GM06990 (cell line): ENCODE data around the gene ATRIP.
A peak's percentile ranks its signal among the peaks of the same experiment; 100 is the strongest.

Experiments
- DNase-seq: peaks from one replicate; pipeline ENCODE4 v3.0.0-alpha.2; 2011; ENCODE audit not compliant: insufficient read length; ENCODE audit errors: extremely low read depth
- H3K27me3 ChIP-seq: replicated peaks from 2 replicates; pipeline ENCODE4 v1.6.0; 2011; ENCODE audit warnings: low read length; ENCODE audit not compliant: control insufficient read depth, insufficient read depth
- H3K36me3 ChIP-seq: 2 replicates; pipeline ENCODE4 v1.5.1; 2011; ENCODE audit warnings: low read length; ENCODE audit not compliant: control insufficient read depth, insufficient read depth
- H3K4me3 ChIP-seq: replicated peaks from 2 replicates; pipeline ENCODE4 v1.5.1; 2011; ENCODE audit warnings: low read depth, mild to moderate bottlenecking, control low read depth, low read length
- TF ChIP-seq, protein P1 (sequence below): IDR thresholded peaks from 2 replicates; pipeline ENCODE4 v1.5.1; 2011; ENCODE audit warnings: low read length, control low read depth, mild to moderate bottlenecking, inconsistent platforms; ENCODE audit not compliant: insufficient read depth, poor library complexity, severe bottlenecking

ATRIP gene

GRCh38 chr3:48433472-48434118 is 12.9 kb upstream of the ATRIP start:
- no peak for DNase-seq
- H3K4me3 ChIP-seq: no peak overlapping the region
- TF ChIP-seq, protein P1, sequence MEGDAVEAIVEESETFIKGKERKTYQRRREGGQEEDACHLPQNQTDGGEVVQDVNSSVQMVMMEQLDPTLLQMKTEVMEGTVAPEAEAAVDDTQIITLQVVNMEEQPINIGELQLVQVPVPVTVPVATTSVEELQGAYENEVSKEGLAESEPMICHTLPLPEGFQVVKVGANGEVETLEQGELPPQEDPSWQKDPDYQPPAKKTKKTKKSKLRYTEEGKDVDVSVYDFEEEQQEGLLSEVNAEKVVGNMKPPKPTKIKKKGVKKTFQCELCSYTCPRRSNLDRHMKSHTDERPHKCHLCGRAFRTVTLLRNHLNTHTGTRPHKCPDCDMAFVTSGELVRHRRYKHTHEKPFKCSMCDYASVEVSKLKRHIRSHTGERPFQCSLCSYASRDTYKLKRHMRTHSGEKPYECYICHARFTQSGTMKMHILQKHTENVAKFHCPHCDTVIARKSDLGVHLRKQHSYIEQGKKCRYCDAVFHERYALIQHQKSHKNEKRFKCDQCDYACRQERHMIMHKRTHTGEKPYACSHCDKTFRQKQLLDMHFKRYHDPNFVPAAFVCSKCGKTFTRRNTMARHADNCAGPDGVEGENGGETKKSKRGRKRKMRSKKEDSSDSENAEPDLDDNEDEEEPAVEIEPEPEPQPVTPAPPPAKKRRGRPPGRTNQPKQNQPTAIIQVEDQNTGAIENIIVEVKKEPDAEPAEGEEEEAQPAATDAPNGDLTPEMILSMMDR: no peak
- H3K36me3 ChIP-seq: peaks cover 13% of the 10 kb centered on the region
- no peaks in the 10 kb centered on the region for H3K27me3 ChIP-seq

- H3K4me3 ChIP-seq: no peak overlapping the region
- H3K27me3 ChIP-seq: no peaks in the 10 kb centered on the region
- DNase-seq: no peak
- peaks cover 13% of the 10 kb centered on the region for H3K36me3 ChIP-seq
- TF ChIP-seq, protein P1: no peak
Measured at GRCh38 chr3:48434591-48435222, 11.8 kb upstream of the ATRIP start.

DNA sequence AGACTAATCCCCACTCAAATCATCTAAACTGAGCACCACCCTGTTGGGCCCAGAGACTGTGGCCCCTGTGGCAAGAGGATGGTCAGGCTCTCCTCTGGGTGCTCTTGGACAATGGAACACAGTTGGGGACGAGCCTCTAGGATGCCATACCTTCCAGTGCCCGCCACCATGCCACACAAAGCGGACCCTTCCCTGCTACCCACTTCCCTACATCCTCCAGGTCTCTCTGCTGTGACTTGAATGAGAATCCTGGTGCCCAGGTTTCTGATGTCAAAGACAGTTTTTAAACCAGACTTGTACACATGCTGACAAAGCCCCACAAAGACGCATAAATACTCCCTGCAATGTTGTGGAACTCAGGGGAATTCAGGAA is 11.3 kb upstream of the ATRIP start:
- no peaks in the 10 kb centered on the region for H3K27me3 ChIP-seq
- H3K4me3 ChIP-seq: no peak overlapping the region
- H3K36me3 ChIP-seq: peaks cover 13% of the 10 kb centered on the region
- TF ChIP-seq, protein P1: no peak
- no peak for DNase-seq

- DNase-seq: peak; percentile 67
- no peaks in the 10 kb centered on the region for H3K27me3 ChIP-seq
- TF ChIP-seq, protein P1: peak; percentile 100
- H3K36me3 ChIP-seq: peaks cover 13% of the 10 kb centered on the region
- no peak overlapping the region for H3K4me3 ChIP-seq
Measured at GRCh38 chr3:48435774-48436476, 10.6 kb upstream of the ATRIP start.

- peaks cover 13% of the 10 kb centered on the region for H3K36me3 ChIP-seq
- DNase-seq: no peak
Measured at GRCh38 chr3:48436477-48436787, 10.1 kb upstream of the ATRIP start.

More at GRCh38 chr3:48436477-48436787, 10.1 kb upstream of the ATRIP start:
- Histone ChIP-seq H3K27me3 (no peaks in the 10 kb centered on the region), H3K4me3 (no peak overlapping the region)
- TF ChIP-seq, protein P1: no peak
